Adrenal gland (tissue), 12 donors: ENCODE results near the gene ME1. TPM values are rescaled to one million over a fixed set of nuclear protein-coding genes. Genes with fewer than 3 reads are reported as not detected.

Experiments used
- DNase-seq, 7 donors: peaks; one replicate each; pipeline ENCODE4 v3.0.0-alpha.2; 2019 to 2020
- H3K27ac ChIP-seq, 5 donors: fragments of 200-600 bp; sonication (generic) in 4 of 5; 1 replicate in 3 of 5; 2 replicates in 2 of 5; pipeline versions ENCODE4 v1.5.1 to v1.8.0; 2016 to 2020; ENCODE audit warnings: mild to moderate bottlenecking in 1 of 5
- H3K27me3 ChIP-seq: fragments of 200-600 bp; 2 replicates; pipeline ENCODE4 v1.8.0; 2021
- H3K36me3 ChIP-seq, 2 donors: fragments of 200-600 bp; replicated peaks in 1 of 2; 1 replicate in 1 of 2; 2 replicates in 1 of 2; pipeline versions ENCODE4 v1.5.1 to v1.8.0; 2018 to 2022
- H3K4me1 ChIP-seq, 2 donors: fragments of 200-600 bp; replicated peaks in 1 of 2; 1 replicate in 1 of 2; 2 replicates in 1 of 2; pipeline versions ENCODE4 v1.5.1 to v1.8.0; 2018 to 2021
- H3K4me3 ChIP-seq, 4 donors: fragments of 200-600 bp; sonication (generic) in 3 of 4; one replicate each; pipeline ENCODE4 v1.5.1; 2016 to 2018
- H3K9me3 ChIP-seq, 3 donors: fragments of 200-600 bp; sonication (generic) in 1 of 3; replicated peaks in 1 of 3; 1 replicate in 2 of 3; 2 replicates in 1 of 3; pipeline versions ENCODE4 v1.5.1 to v1.8.0; 2016 to 2021
- POLR2A ChIP-seq, 2 donors: fragments of 450-650 bp; IDR thresholded peaks; one replicate each; pipeline ENCODE4 v1.6.1; 2017; ENCODE audit warnings: antibody characterized with exemption in 2 of 2, mild to moderate bottlenecking in 2 of 2, moderate library complexity in 1 of 2
- WGBS, 4 donors: extraction: QIAGEN DNeasy Blood & Tissue Kit in 2 of 4; methylation state at CpG; one replicate each; pipeline versions ENCODE4 v1.1.5 to v1.1.7; 2013 to 2017; 5-methylcytosine and 5-hydroxymethylcytosine counted together
- intact Hi-C, 2 donors: fragments of 100-400 bp; cut with DNase I; formaldehyde crosslinking; loops; one replicate each; pipeline versions ENCODE4 v1.14.1 to v1.15.0; 2022 to 2023
- polyA plus RNA-seq, 3 donors: library from polyadenylated mRNA; stranded (reverse); fragments of 200-250 nt in 2 of 3; fragments of 350-450 nt in 1 of 3; fragmentation: Illumina TruSeq in 1 of 3; extraction: RNeasy Lipid Tissue Mini Kit (QIAGEN cat#74804) in 1 of 3; gene quantifications; one replicate each; pipeline ENCODE4 v1.2.3, GENCODE V29; 2013 to 2014
- total RNA-seq, 9 donors: library from RNA; depleted of rRNA in 4 of 9; stranded (reverse); fragments of >200 nt in 4 of 9; fragments of 120-200 nt in 1 of 9; fragmentation: NEBNext Ultra II Directional in 1 of 9; extraction: Animal tissue kit (Norgen Biotek cat#: 25700) in 1 of 9; gene quantifications; one replicate each; pipeline versions ENCODE4 v1.1.0 to v1.2.4, GENCODE V29; 2013 to 2023
- TF ChIP-seq, protein P1 (sequence below), 6 experiments: fragments of 450-650 bp in 4 of 6; fragments of 200-600 bp in 2 of 6; sonication (generic) in 1 of 6; IDR thresholded peaks; 1 replicate in 5 of 6; 2 replicates in 1 of 6; pipeline versions ENCODE4 v1.5.1 to v1.8.0; 2016 to 2021; ENCODE audit warnings: antibody characterized with exemption in 6 of 6, mild to moderate bottlenecking in 2 of 6, moderate library complexity in 1 of 6
- donor health status: healthy with polysubstance abuse.
- donor health status: Bipolar disorder and iron deficiency.
- donor health status: DM: yes; HTN: yes; CAD: no.
- donor health status: DM: no; HTN: no; CAD: no.
- donor health status: DM: no; HTN: no; CAD: no.
- donor health status: DM: yes; HTN: yes; CAD: no.

Gene ME1
- total and polyA plus RNA-seq, 12 donors: 19.9 to 145 (median 64.1) TPM

DNA sequence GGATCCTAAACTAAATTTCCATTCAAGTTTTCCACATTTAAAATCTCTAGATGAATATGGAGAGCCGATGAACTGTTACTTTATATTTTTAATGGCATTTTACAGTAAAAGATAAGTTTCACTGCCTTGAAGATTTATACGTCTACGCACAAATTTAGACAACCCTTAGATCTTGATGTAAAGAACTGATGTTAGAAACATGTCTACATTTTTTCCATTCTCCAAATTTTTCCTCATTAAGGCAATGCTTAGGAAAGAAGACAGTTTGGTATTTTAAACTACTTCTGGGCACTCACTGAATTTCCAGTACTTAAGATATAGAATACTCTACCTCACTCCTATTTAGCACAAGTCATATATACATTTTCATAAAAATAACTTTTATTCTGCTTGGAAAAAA is 45.4 kb downstream of the ME1 start:
- DNase-seq: no peak
- Histone ChIP-seq H3K27ac (no peak overlapping the region), H3K4me1 (peaks cover 0 to 33% of the 10 kb centered on the region in 2 donors), H3K27me3 (no peaks in the 10 kb centered on the region), H3K4me3 (no peak overlapping the region), H3K36me3 (no peaks in the 10 kb centered on the region), H3K9me3 (no peaks in the 10 kb centered on the region)
- intact Hi-C loops: no loop called here
- 94 to 96% (median 95%) methylated on average over 3 of the region's 3 CpGs for WGBS, 4 donors
- no peak for TF ChIP-seq POLR2A (IDR thresholded peaks at IDR 0.05)
- TF ChIP-seq, protein P1, sequence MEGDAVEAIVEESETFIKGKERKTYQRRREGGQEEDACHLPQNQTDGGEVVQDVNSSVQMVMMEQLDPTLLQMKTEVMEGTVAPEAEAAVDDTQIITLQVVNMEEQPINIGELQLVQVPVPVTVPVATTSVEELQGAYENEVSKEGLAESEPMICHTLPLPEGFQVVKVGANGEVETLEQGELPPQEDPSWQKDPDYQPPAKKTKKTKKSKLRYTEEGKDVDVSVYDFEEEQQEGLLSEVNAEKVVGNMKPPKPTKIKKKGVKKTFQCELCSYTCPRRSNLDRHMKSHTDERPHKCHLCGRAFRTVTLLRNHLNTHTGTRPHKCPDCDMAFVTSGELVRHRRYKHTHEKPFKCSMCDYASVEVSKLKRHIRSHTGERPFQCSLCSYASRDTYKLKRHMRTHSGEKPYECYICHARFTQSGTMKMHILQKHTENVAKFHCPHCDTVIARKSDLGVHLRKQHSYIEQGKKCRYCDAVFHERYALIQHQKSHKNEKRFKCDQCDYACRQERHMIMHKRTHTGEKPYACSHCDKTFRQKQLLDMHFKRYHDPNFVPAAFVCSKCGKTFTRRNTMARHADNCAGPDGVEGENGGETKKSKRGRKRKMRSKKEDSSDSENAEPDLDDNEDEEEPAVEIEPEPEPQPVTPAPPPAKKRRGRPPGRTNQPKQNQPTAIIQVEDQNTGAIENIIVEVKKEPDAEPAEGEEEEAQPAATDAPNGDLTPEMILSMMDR (IDR thresholded peaks at IDR 0.05): no peak

DNA sequence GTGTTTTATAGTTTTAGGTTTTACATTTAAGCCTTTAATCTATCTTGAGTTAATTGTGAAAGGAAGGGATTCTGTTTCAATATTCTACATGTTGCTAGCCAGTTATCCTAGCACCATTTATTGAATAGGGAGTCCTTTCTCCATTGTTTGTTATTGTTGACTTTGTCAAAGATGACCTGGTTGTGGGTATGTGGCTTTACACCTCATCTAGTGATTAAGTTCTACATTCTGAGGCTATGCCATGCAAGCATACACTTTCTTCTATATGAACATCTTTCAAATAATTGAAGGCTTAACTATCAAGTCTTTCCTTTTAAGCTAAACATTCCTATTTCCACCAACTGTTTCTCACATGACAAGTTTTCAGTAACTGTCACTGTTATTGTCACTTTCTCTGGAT is 46.1 kb downstream of the ME1 start:
- intact Hi-C loops: no loop called here
- TF ChIP-seq, protein P1 (IDR thresholded peaks at IDR 0.05): no peak
- TF ChIP-seq POLR2A (IDR thresholded peaks at IDR 0.05): no peak

GRCh38 chr6:83381949-83382348 is 48.9 kb downstream of the ME1 start:
- H3K4me1 ChIP-seq: peaks cover 0 to 36% of the 10 kb centered on the region in 2 donors
- 68 to 85% (median 80%) methylated on average over 2 of the region's 2 CpGs for WGBS, 4 donors
- no peak overlapping the region for H3K4me3 ChIP-seq
- H3K27ac ChIP-seq: peak overlapping the region in 1 of 5 donors; percentile 2
- intact Hi-C loops: no loop called here
- H3K36me3 ChIP-seq: no peaks in the 10 kb centered on the region
- H3K9me3 ChIP-seq: no peaks in the 10 kb centered on the region
- DNase-seq: no peak
- no peaks in the 10 kb centered on the region for H3K27me3 ChIP-seq
- no peak for TF ChIP-seq POLR2A (IDR thresholded peaks at IDR 0.05)
- TF ChIP-seq, protein P1 (IDR thresholded peaks at IDR 0.05): no peak

More for the DNA sequence above, 46.1 kb downstream of the ME1 start:
- Histone ChIP-seq H3K9me3 (no peaks in the 10 kb centered on the region), H3K27me3 (no peaks in the 10 kb centered on the region), H3K4me1 (peaks cover 0 to 36% of the 10 kb centered on the region in 2 donors), H3K27ac (no peak overlapping the region), H3K4me3 (no peak overlapping the region), H3K36me3 (no peaks in the 10 kb centered on the region)
- no peak for DNase-seq

DNA sequence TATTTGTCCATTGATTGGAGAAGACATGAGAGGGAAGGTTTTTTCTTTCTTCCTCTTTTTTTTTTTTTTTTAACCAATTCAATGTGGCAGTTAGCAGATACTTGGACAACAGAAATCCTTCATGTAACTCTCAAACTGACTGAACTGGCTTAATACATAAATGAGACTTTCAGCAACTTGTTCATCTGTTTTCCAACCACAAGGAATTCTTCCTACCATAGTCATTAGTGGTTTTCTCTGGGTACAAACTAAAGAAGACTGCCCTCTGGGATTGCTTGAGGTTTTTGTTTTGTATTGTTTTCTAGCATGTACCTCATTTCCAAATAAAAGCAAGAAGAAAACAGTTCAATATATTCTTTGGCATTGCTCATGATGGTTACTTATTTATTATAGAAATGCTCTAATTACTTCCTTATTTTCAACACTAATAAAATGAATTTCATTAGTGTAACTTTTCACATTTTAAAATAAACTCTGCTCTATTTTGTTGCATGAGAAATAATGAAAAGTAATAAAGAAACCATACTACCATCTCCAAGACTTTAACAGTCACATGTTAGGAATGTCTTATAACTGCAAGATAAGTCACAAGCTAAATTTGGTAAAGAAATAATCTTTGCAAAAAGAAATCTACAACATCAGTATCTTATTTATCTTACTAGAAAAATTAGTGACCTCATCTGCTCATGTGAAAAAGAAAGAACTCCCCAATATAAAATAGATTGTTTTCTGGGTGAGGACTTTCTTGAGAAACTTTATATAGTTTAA is 52.0 kb downstream of the ME1 start:
- intact Hi-C loops: no loop called here
- DNase-seq: no peak
- Histone ChIP-seq H3K27ac (no peak overlapping the region), H3K36me3 (no peaks in the 10 kb centered on the region), H3K4me1 (peaks cover 0 to 27% of the 10 kb centered on the region in 2 donors), H3K4me3 (no peak overlapping the region), H3K27me3 (no peaks in the 10 kb centered on the region), H3K9me3 (no peaks in the 10 kb centered on the region)
- no peak for TF ChIP-seq POLR2A (IDR thresholded peaks at IDR 0.05)

DNA sequence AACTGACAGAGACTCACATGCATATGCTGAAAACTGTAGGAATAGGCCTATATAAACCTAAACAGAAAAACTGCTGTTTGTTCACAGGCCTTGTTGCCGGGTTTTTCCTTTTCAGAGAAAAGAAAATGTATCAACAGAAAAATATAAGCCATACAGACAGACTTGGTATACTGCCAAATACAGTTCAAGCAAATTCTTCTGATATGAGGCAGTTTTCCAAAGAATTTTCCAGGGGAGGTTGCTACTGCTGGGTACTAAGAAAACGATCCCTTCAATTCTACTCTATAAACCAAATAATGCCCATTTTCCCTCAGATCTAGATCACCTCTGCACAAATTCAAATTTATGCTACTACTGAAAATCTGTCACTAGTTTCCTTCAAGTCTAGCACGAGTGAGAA is 59.4 kb downstream of the ME1 start:
- WGBS, 4 donors: 43 to 58% (median 48%) methylated on average over 3 of the region's 3 CpGs
- intact Hi-C loops: no loop called here
- no peak for TF ChIP-seq POLR2A (IDR thresholded peaks at IDR 0.05)

More for the DNA sequence above, 59.4 kb downstream of the ME1 start:
- no peak overlapping the region for H3K4me3 ChIP-seq
- H3K9me3 ChIP-seq: no peaks in the 10 kb centered on the region
- H3K27ac ChIP-seq: no peak overlapping the region
- no peaks in the 10 kb centered on the region for H3K36me3 ChIP-seq
- DNase-seq: no peak
- peaks cover 4 to 21% of the 10 kb centered on the region in 2 donors for H3K4me1 ChIP-seq
- H3K27me3 ChIP-seq: no peaks in the 10 kb centered on the region
